Activated naive CD8-positive, alpha-beta T cell (primary cell): Measurements from ENCODE around the gene XCR1.

Experiments used
- H3K27ac Mint-ChIP-seq: one replicate; pipeline ENCODE4 v1.8.0; 2021; ENCODE audit warnings: mixed read lengths
- H3K27me3 Mint-ChIP-seq: one replicate; pipeline ENCODE4 v1.8.0; 2021; ENCODE audit warnings: mixed read lengths
- H3K36me3 Mint-ChIP-seq: one replicate; pipeline ENCODE4 v1.8.0; 2021; ENCODE audit warnings: mixed read lengths
- H3K4me1 Mint-ChIP-seq: one replicate; pipeline ENCODE4 v1.8.0; 2021; ENCODE audit warnings: low read depth, mixed read lengths
- H3K4me3 Mint-ChIP-seq: one replicate; pipeline ENCODE4 v1.8.0; 2021; ENCODE audit warnings: mild to moderate bottlenecking, mixed read lengths
- H3K9me3 Mint-ChIP-seq: one replicate; pipeline ENCODE4 v1.8.0; 2021; ENCODE audit warnings: low read depth, mixed read lengths

XCR1 gene

GRCh38 chr3:45985532-45986302, 41.6 kb downstream of the XCR1 start:
- Mint-ChIP-seq H3K36me3 (peaks cover 22% of the 10 kb centered on the region), H3K4me1 (peaks cover 45% of the 10 kb centered on the region), H3K27me3 (no peaks in the 10 kb centered on the region), H3K9me3 (no peaks in the 10 kb centered on the region), H3K27ac (no peak overlapping the region), H3K4me3 (no peak overlapping the region)

- Mint-ChIP-seq H3K36me3 (peaks cover 19% of the 10 kb centered on the region), H3K9me3 (no peaks in the 10 kb centered on the region), H3K4me3 (no peak overlapping the region), H3K27me3 (no peaks in the 10 kb centered on the region), H3K27ac (peak overlapping the region; percentile 3), H3K4me1 (peaks cover 47% of the 10 kb centered on the region)
These were observed 42.7 kb downstream of the XCR1 start for GRCh38 chr3:45984331-45985312.

GRCh38 chr3:45983770-45984169, 43.5 kb downstream of the XCR1 start:
- Mint-ChIP-seq H3K4me1 (peaks cover 47% of the 10 kb centered on the region), H3K36me3 (peaks cover 25% of the 10 kb centered on the region)

GRCh38 chr3:45981346-45982074, 45.8 kb downstream of the XCR1 start:
- H3K36me3 Mint-ChIP-seq: peaks cover 31% of the 10 kb centered on the region
- no peaks in the 10 kb centered on the region for H3K9me3 Mint-ChIP-seq
- H3K4me1 Mint-ChIP-seq: peaks cover 51% of the 10 kb centered on the region
- H3K27ac Mint-ChIP-seq: peak overlapping the region; percentile 85
- no peaks in the 10 kb centered on the region for H3K27me3 Mint-ChIP-seq
- H3K4me3 Mint-ChIP-seq: peak overlapping the region; percentile 64

More at GRCh38 chr3:45983770-45984169, 43.5 kb downstream of the XCR1 start:
- no peaks in the 10 kb centered on the region for H3K27me3 Mint-ChIP-seq
- H3K4me3 Mint-ChIP-seq: no peak overlapping the region
- no peaks in the 10 kb centered on the region for H3K9me3 Mint-ChIP-seq
- H3K27ac Mint-ChIP-seq: no peak overlapping the region

- Mint-ChIP-seq H3K9me3 (no peaks in the 10 kb centered on the region), H3K4me3 (peak overlapping the region; percentile 75), H3K27me3 (no peaks in the 10 kb centered on the region), H3K27ac (peak overlapping the region; percentile 85), H3K4me1 (peaks cover 58% of the 10 kb centered on the region), H3K36me3 (peaks cover 31% of the 10 kb centered on the region)
These were observed 46.5 kb downstream of the XCR1 start for GRCh38 chr3:45980819-45981218.

- no peaks in the 10 kb centered on the region for H3K27me3 Mint-ChIP-seq
- H3K4me1 Mint-ChIP-seq: peaks cover 63% of the 10 kb centered on the region
- H3K36me3 Mint-ChIP-seq: peaks cover 34% of the 10 kb centered on the region
- H3K4me3 Mint-ChIP-seq: peak overlapping the region; percentile 75
- no peaks in the 10 kb centered on the region for H3K9me3 Mint-ChIP-seq
- H3K27ac Mint-ChIP-seq: peak overlapping the region; percentile 79
These were observed 47.0 kb downstream of the XCR1 start for GRCh38 chr3:45980229-45980813.

GRCh38 chr3:45979378-45979777, 47.9 kb downstream of the XCR1 start:
- Mint-ChIP-seq H3K27ac (peak overlapping the region; percentile 79), H3K4me3 (peak overlapping the region; percentile 75), H3K36me3 (peaks cover 36% of the 10 kb centered on the region)

GRCh38 chr3:45978006-45978761, 49.1 kb downstream of the XCR1 start:
- H3K27ac Mint-ChIP-seq: peak overlapping the region; percentile 89
- H3K4me1 Mint-ChIP-seq: peaks cover 74% of the 10 kb centered on the region
- H3K4me3 Mint-ChIP-seq: peak overlapping the region; percentile 83
- peaks cover 40% of the 10 kb centered on the region for H3K36me3 Mint-ChIP-seq
- no peaks in the 10 kb centered on the region for H3K9me3 Mint-ChIP-seq
- H3K27me3 Mint-ChIP-seq: no peaks in the 10 kb centered on the region

More at GRCh38 chr3:45979378-45979777, 47.9 kb downstream of the XCR1 start:
- peaks cover 71% of the 10 kb centered on the region for H3K4me1 Mint-ChIP-seq
- no peaks in the 10 kb centered on the region for H3K27me3 Mint-ChIP-seq
- H3K9me3 Mint-ChIP-seq: no peaks in the 10 kb centered on the region

- H3K4me3 Mint-ChIP-seq: peak overlapping the region; percentile 60
- H3K4me1 Mint-ChIP-seq: peaks cover 78% of the 10 kb centered on the region
- peak overlapping the region; percentile 88 for H3K27ac Mint-ChIP-seq
- no peaks in the 10 kb centered on the region for H3K27me3 Mint-ChIP-seq
- peaks cover 40% of the 10 kb centered on the region for H3K36me3 Mint-ChIP-seq
- no peaks in the 10 kb centered on the region for H3K9me3 Mint-ChIP-seq
These were observed 50.8 kb downstream of the XCR1 start for GRCh38 chr3:45976191-45977091.

GRCh38 chr3:45975686-45976085, 51.6 kb downstream of the XCR1 start:
- H3K4me1 Mint-ChIP-seq: peaks cover 71% of the 10 kb centered on the region
- peak overlapping the region; percentile 45 for H3K4me3 Mint-ChIP-seq
- no peaks in the 10 kb centered on the region for H3K9me3 Mint-ChIP-seq
- H3K27me3 Mint-ChIP-seq: no peaks in the 10 kb centered on the region
- peaks cover 38% of the 10 kb centered on the region for H3K36me3 Mint-ChIP-seq
- H3K27ac Mint-ChIP-seq: peak overlapping the region; percentile 88

- Mint-ChIP-seq H3K36me3 (peaks cover 40% of the 10 kb centered on the region), H3K9me3 (no peaks in the 10 kb centered on the region), H3K27ac (no peak overlapping the region), H3K27me3 (no peaks in the 10 kb centered on the region), H3K4me3 (no peak overlapping the region), H3K4me1 (peaks cover 61% of the 10 kb centered on the region)
These were observed 52.6 kb downstream of the XCR1 start for GRCh38 chr3:45974686-45975085.

GRCh38 chr3:45972534-45973402, 54.5 kb downstream of the XCR1 start:
- Mint-ChIP-seq H3K4me1 (peaks cover 47% of the 10 kb centered on the region), H3K27me3 (no peaks in the 10 kb centered on the region), H3K9me3 (no peaks in the 10 kb centered on the region), H3K36me3 (peaks cover 31% of the 10 kb centered on the region), H3K27ac (peak overlapping the region; percentile 47), H3K4me3 (no peak overlapping the region)
